GM18511 (cell line): Measurements from ENCODE around the gene MERTK.
"Not testable (repeated sequence)": the region's sequence is repeated elsewhere in the genome, so short reads cannot be mapped to it uniquely, and the experiment has no call there.

Source experiments
- ATAC-seq: cut with Tn5 transposase; IDR thresholded peaks from one replicate; pipeline ENCODE4 v1.9.1; 2021; ENCODE audit warnings: mild to moderate bottlenecking, moderate library complexity; ENCODE audit not compliant: unreplicated experiment

MERTK gene

GRCh38 chr2:111909079-111909478, 10.7 kb downstream of the MERTK start:
- ATAC-seq, result no peak

- ATAC-seq, result not testable (repeated sequence)
Measured at GRCh38 chr2:111909997-111910396, 11.6 kb downstream of the MERTK start.

- ATAC-seq, result no peak
Measured at GRCh38 chr2:111910609-111911277, 12.3 kb downstream of the MERTK start.

DNA sequence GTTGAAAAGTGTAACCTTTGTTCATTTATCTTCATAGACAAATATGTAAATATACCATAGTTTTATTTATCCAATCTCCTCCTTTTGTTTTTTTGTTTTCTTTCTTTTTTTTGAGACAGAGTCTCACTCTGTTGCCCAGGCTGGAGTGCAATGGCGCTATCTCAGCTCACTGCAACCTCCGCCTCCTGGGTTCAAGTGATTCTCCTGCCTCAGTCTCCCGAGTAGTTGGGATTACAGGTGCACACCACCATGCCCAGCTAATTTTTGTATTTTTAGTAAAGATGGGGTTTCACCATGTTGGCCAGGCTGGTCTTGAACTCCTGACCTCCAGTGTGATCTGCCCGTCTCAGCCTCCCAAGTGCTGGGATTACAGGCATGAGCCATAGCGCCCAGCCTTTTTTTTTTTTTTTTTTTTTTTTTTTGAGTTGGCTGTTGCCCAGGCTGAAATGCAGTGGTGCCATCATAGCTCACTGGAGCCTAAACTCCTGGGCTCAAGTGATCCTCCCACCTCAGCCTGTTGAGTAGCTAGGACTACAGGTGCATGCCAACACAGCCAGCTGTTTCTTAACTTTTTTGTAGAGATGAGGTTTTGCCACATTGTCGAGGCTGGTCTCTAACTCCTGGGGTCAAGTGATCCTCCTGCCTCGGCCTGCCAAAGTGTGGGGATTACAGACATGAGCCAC, 13.0 kb downstream of the MERTK start:
- not testable (repeated sequence) for ATAC-seq

GRCh38 chr2:111912547-111912946, 14.1 kb downstream of the MERTK start:
- no peak for ATAC-seq

DNA sequence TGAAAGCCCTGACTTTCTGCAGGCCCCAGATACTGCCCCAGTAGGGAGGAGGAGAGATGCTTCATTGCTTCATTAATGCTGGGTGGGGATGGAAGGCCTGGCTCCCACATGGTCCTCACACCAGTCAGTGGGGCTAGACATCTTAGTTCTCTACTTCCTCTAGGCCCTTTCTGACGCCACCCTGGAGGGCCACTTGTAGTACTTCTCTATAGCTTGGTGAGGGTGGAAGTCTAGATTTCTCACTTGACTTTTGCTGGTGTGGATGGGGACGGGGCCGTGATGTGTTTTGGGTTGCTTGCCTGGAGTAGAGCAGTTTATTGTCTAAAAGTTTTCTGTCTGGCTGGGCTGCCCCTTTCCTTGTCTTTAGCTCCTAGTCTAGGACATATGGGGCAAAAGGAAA, 18.7 kb downstream of the MERTK start:
- ATAC-seq, result no peak

DNA sequence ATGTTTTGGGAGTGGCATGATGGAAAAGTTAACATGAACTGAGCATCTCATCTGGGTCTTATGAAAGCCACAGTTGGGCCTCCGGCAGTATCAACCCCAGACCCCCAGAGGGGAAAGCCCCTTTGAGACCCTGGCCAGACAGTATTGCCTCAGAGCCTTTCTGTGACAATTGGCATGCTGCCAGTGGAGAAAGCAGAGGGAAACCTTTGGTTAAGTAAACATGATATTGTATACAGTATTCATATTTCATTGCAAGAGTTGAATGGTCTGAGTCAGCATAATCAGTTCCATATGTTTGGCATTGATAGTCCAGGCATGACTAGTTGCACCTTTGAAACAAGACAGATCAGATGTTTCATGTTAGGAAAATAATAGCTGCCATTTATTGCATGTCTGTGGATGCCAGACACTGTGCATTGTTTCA, 20.0 kb downstream of the MERTK start:
- no peak for ATAC-seq

- no peak for ATAC-seq
Measured at GRCh38 chr2:111919365-111919764, 21.0 kb downstream of the MERTK start.

DNA sequence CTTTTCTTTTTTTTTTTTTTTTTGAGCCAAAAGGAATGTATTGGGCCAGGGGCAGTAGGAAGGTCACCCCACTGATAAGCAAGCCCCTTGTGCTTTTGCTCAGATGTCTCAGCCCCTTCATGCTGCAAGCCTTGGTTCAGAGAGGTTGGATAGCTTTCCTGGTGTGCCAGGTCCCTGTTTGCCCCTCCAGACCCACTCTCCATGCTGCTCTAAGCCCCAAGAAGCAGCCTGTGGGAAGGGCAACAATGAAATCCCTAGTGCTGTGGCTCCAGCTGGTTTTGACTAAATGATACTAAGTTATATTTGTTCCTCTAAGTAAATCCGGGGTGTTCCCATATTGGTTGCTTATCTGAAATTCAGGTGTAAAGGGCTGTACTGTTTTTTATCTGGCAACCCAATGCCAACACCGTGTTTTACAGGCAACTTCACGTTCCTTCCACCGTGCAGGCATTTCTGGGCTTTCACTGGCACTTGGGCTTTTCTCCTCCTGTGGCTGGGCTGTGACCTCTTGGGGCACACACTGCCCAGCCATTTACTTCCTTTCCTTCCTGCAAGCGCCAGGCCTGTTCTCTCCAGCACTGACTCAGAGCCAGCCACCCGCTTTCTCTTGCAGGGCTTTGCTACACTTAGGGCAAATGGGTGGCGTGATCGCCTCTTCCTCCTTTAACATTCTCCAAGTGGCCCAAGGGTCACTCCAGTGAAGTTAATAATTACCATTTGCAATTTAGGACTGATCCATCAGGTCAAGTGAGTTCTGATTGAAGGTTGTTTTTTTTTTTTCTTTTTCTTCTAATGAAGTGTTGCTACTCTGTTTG, 21.6 kb downstream of the MERTK start:
- ATAC-seq, result no peak

GRCh38 chr2:111923276-111923804, 24.9 kb downstream of the MERTK start:
- ATAC-seq, result no peak

DNA sequence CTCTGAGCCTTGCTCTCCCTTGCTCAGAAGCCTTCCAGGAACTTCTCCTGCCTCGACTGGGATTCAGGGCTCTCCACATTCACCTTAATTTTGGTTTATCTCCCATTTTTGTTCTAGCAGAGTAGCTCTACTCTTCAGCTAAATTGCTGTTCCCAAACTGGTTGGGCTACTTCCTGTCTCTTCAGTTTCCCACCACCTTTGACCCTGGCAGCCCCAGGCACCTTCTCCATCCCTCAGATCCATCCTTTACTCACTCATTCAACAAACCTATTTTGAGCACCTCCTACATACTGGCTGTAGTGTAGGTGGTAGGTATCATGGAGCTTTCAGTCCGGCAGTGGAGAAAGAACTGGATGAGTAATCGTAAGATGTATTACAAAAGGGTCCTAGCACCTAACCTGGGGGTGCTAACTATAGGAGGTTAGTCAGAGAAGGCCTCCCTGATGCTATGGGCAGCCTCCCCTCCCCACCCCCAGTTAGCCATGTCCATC, 26.3 kb downstream of the MERTK start:
- no peak for ATAC-seq

GRCh38 chr2:111927723-111928122, 29.3 kb downstream of the MERTK start:
- ATAC-seq, result no peak

GRCh38 chr2:111930409-111930808, 32.0 kb downstream of the MERTK start:
- ATAC-seq, result no peak

DNA sequence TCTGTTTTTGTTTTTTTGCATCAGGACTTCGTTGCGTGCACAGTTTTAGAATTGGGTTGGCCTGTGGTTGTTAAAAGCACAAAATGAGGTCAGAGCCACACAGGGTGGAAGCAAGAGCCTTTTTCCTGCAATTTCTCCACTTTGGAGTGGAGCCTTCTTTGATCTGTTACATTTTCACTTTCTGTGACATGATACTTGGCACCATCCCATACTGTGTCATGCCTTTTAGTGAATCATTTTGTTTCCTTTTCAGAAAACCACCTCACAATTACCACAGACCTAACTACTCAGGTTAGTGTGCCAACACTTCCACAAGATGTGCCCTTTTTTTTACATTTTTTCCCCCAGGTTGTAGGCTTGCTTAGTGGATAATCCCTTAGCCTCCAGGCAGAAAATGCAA, 32.5 kb downstream of the MERTK start:
- no peak for ATAC-seq

DNA sequence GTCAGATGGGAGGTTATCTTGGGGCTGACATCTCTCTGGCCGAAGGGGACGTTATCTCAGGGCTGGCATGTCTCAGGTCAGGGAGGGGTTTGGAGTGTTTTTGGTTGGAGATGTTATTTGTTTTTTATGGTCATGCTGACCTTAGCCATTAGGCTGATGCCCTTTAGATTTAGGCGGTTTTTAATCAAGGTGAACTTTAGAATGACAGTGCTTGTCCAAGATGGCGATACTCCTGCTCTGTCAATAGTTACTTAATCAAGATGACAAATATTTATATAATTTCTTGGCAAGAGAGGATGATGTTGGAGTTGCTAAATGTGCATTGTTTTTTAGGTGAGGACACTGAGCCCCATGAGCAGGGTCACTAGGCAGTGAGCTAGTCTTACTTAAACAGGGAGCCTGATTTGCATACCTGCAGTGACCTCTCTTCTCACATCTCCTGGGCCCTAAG, 34.5 kb downstream of the MERTK start:
- ATAC-seq, result no peak

- ATAC-seq, result not testable (repeated sequence)
Measured at GRCh38 chr2:111933900-111934299, 35.5 kb downstream of the MERTK start.

DNA sequence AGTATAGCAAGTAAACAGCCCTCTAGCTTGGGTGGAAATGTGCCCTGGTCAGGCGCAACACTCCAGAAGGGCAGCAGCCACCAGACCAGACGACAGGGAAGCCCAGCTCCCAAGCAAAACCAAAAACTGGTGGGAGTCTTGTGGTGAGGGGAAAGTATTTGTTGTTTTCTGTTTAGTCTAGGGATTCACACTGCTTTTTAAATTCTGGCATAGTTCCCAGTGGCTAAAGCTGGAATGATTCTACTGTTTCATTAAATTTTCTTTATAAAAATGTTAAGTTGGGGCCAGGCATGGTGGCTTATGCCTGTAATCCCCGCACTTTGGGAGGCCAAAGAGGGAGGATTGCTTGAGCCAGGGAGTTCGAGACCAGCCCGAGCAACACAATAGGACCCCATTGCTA, 38.5 kb downstream of the MERTK start:
- no peak for ATAC-seq

- ATAC-seq, result no peak
Measured at GRCh38 chr2:111938392-111938791, 40.0 kb downstream of the MERTK start.

GRCh38 chr2:111940333-111941196, 42.2 kb downstream of the MERTK start:
- no peak for ATAC-seq

DNA sequence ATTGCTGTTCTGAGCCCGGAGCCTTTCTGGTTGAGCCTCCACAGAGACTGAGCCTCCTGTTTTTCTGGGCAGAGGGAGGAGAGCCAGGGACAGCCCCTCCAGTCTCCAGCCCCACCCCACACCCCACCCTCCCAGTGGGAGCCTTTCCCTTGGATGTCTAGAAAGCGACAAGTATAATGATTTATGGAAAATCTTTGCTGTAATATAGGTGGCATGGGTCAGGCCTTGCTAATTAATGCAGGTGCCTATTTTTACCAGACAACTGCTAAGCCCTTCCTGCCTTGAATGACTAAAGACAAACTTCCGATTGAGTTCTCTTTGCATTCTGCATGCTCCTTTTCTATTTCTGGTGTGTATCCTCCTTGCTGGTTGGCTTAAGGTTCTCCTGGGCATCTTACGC, 43.1 kb downstream of the MERTK start:
- no peak for ATAC-seq
